ENCODE data around the gene SPTBN1. TPM values are rescaled to one million over a fixed set of nuclear protein-coding genes. Genes with fewer than 3 reads are reported as not detected.

SPTBN1 gene
- total RNA-seq, 1 experiment from 2014 or later, result 204 TPM

DNA sequence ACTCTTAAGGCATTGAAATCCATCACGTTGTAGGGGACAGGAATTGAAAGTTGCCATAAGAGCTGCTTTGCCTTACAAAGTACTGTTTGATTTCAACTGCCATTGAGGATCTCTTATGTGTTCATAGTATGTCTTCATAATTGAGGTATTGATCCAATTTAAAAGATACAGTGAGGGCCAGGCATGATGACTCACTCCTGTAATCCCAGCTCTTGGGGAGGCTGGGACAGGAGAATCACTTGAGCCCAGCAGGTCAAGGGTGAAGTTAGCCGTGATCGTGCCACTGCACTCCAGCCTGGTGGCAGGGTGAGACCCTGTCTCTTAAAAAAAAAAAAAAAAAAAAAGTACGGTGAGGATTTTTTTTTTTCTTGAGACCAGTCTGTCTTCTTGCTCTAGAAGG lies 175.6 kb downstream of the SPTBN1 start:
- no peak overlapping the region; the same call in 1 of the 2 replicates for H3K27ac Mint-ChIP-seq
- H3K4me1 Mint-ChIP-seq, result peaks cover 8% of the 10 kb centered on the region
- peaks cover 81% of the 10 kb centered on the region for H3K36me3 Mint-ChIP-seq
- no peaks in the 10 kb centered on the region for H3K9me3 Mint-ChIP-seq
- CTCF ChIA-PET, result no interaction called here
- no peak overlapping the region for H3K4me3 Mint-ChIP-seq
- H3K27me3 Mint-ChIP-seq (ENCODE audit: low read depth), result no peaks in the 10 kb centered on the region
- POLR2A ChIA-PET, result no interaction called here
- DNase-seq (ENCODE audit: low spot score) (no peak), ATAC-seq (no peak)
- TF ChIP-seq MYBL2 (CRISPR knock-in tag; IDR thresholded peaks at IDR 0.05) (no peak), ZNF121 (CRISPR knock-in tag; IDR thresholded peaks at IDR 0.05) (no peak), ZNF396 (CRISPR knock-in tag; IDR thresholded peaks at IDR 0.05; ENCODE audit: borderline replicate concordance) (no peak), FOXP1 (CRISPR knock-in tag; IDR thresholded peaks at IDR 0.05; ENCODE audit: borderline replicate concordance) (no peak), TEAD1 (CRISPR knock-in tag; IDR thresholded peaks at IDR 0.05) (no peak), FOXJ3 (CRISPR knock-in tag; IDR thresholded peaks at IDR 0.05; ENCODE audit: borderline replicate concordance) (no peak), GTF2I (CRISPR knock-in tag; conservative IDR thresholded peaks at IDR 0.05) (no peak), TP53 (CRISPR knock-in tag; IDR thresholded peaks at IDR 0.05) (no peak), ESRRA (CRISPR knock-in tag; IDR thresholded peaks at IDR 0.05; ENCODE audit: borderline replicate concordance) (no peak), SMAD3 (CRISPR knock-in tag; IDR thresholded peaks at IDR 0.05; ENCODE audit: borderline replicate concordance) (no peak), ZNF219 (CRISPR knock-in tag; IDR thresholded peaks at IDR 0.05; ENCODE audit: borderline replicate concordance) (no peak), NR3C1 (CRISPR knock-in tag; conservative IDR thresholded peaks at IDR 0.05; ENCODE audit: low read depth) (no peak)
- TF ChIP-seq, protein P1, sequence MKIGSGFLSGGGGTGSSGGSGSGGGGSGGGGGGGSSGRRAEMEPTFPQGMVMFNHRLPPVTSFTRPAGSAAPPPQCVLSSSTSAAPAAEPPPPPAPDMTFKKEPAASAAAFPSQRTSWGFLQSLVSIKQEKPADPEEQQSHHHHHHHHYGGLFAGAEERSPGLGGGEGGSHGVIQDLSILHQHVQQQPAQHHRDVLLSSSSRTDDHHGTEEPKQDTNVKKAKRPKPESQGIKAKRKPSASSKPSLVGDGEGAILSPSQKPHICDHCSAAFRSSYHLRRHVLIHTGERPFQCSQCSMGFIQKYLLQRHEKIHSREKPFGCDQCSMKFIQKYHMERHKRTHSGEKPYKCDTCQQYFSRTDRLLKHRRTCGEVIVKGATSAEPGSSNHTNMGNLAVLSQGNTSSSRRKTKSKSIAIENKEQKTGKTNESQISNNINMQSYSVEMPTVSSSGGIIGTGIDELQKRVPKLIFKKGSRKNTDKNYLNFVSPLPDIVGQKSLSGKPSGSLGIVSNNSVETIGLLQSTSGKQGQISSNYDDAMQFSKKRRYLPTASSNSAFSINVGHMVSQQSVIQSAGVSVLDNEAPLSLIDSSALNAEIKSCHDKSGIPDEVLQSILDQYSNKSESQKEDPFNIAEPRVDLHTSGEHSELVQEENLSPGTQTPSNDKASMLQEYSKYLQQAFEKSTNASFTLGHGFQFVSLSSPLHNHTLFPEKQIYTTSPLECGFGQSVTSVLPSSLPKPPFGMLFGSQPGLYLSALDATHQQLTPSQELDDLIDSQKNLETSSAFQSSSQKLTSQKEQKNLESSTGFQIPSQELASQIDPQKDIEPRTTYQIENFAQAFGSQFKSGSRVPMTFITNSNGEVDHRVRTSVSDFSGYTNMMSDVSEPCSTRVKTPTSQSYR (CRISPR knock-in tag; IDR thresholded peaks at IDR 0.05), result no peak
- TF ChIP-seq, protein P2, sequence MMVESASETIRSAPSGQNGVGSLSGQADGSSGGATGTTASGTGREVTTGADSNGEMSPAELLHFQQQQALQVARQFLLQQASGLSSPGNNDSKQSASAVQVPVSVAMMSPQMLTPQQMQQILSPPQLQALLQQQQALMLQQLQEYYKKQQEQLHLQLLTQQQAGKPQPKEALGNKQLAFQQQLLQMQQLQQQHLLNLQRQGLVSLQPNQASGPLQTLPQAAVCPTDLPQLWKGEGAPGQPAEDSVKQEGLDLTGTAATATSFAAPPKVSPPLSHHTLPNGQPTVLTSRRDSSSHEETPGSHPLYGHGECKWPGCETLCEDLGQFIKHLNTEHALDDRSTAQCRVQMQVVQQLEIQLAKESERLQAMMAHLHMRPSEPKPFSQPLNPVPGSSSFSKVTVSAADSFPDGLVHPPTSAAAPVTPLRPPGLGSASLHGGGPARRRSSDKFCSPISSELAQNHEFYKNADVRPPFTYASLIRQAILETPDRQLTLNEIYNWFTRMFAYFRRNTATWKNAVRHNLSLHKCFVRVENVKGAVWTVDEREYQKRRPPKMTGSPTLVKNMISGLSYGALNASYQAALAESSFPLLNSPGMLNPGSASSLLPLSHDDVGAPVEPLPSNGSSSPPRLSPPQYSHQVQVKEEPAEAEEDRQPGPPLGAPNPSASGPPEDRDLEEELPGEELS (CRISPR knock-in tag; IDR thresholded peaks at IDR 0.05), result no peak
- TF ChIP-seq, protein P3, sequence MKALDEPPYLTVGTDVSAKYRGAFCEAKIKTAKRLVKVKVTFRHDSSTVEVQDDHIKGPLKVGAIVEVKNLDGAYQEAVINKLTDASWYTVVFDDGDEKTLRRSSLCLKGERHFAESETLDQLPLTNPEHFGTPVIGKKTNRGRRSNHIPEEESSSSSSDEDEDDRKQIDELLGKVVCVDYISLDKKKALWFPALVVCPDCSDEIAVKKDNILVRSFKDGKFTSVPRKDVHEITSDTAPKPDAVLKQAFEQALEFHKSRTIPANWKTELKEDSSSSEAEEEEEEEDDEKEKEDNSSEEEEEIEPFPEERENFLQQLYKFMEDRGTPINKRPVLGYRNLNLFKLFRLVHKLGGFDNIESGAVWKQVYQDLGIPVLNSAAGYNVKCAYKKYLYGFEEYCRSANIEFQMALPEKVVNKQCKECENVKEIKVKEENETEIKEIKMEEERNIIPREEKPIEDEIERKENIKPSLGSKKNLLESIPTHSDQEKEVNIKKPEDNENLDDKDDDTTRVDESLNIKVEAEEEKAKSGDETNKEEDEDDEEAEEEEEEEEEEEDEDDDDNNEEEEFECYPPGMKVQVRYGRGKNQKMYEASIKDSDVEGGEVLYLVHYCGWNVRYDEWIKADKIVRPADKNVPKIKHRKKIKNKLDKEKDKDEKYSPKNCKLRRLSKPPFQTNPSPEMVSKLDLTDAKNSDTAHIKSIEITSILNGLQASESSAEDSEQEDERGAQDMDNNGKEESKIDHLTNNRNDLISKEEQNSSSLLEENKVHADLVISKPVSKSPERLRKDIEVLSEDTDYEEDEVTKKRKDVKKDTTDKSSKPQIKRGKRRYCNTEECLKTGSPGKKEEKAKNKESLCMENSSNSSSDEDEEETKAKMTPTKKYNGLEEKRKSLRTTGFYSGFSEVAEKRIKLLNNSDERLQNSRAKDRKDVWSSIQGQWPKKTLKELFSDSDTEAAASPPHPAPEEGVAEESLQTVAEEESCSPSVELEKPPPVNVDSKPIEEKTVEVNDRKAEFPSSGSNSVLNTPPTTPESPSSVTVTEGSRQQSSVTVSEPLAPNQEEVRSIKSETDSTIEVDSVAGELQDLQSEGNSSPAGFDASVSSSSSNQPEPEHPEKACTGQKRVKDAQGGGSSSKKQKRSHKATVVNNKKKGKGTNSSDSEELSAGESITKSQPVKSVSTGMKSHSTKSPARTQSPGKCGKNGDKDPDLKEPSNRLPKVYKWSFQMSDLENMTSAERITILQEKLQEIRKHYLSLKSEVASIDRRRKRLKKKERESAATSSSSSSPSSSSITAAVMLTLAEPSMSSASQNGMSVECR (CRISPR knock-in tag; IDR thresholded peaks at IDR 0.05; ENCODE audit: borderline replicate concordance), result no peak
- TF ChIP-seq, protein P4, sequence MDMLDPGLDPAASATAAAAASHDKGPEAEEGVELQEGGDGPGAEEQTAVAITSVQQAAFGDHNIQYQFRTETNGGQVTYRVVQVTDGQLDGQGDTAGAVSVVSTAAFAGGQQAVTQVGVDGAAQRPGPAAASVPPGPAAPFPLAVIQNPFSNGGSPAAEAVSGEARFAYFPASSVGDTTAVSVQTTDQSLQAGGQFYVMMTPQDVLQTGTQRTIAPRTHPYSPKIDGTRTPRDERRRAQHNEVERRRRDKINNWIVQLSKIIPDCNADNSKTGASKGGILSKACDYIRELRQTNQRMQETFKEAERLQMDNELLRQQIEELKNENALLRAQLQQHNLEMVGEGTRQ (CRISPR knock-in tag; IDR thresholded peaks at IDR 0.05), result no peak

Measured in WTC11 (cell line).